ENCODE results near the gene TCF7. TPM values are rescaled to one million over a fixed set of nuclear protein-coding genes. Genes with fewer than 3 reads are reported as not detected.

TCF7 gene
- total RNA-seq, 6 experiments from 2014 or later: 0.99 to 3.9 (median 3.2) TPM

- no peak for TF ChIP-seq CTCF (IDR thresholded peaks at IDR 0.05)
- DNase-seq: no peak
- no peaks in the 10 kb centered on the region; the same call in none of the 2 replicates for H3K27me3 Mint-ChIP-seq (ENCODE audit: insufficient read depth)
- H3K4me3 Mint-ChIP-seq: no peak overlapping the region
- H3K4me1 Mint-ChIP-seq (ENCODE audit: low read depth): no peaks in the 10 kb centered on the region
- H3K27ac Mint-ChIP-seq: no peak overlapping the region
- H3K9me3 Mint-ChIP-seq: no peaks in the 10 kb centered on the region
- no peaks in the 10 kb centered on the region for H3K36me3 Mint-ChIP-seq (ENCODE audit: low read depth)
These were observed 69.0 kb downstream of the TCF7 start for GRCh38 chr5:134183481-134183880.

GRCh38 chr5:134184155-134185135 lies 70.0 kb downstream of the TCF7 start:
- no peaks in the 10 kb centered on the region for H3K4me1 Mint-ChIP-seq (ENCODE audit: low read depth)
- peak; percentile 51 for DNase-seq
- no peaks in the 10 kb centered on the region; the same call in none of the 2 replicates for H3K27me3 Mint-ChIP-seq (ENCODE audit: insufficient read depth)
- no peak overlapping the region for H3K4me3 Mint-ChIP-seq
- H3K27ac Mint-ChIP-seq: no peak overlapping the region
- peak; percentile 95 for TF ChIP-seq CTCF (IDR thresholded peaks at IDR 0.05)
- H3K36me3 Mint-ChIP-seq (ENCODE audit: low read depth): no peaks in the 10 kb centered on the region
- no peaks in the 10 kb centered on the region for H3K9me3 Mint-ChIP-seq

- H3K27ac Mint-ChIP-seq: no peak overlapping the region
- no peak overlapping the region for H3K4me3 Mint-ChIP-seq
- no peaks in the 10 kb centered on the region; the same call in 1 of the 2 replicates for H3K27me3 Mint-ChIP-seq (ENCODE audit: insufficient read depth)
- no peak for TF ChIP-seq CTCF (IDR thresholded peaks at IDR 0.05)
- no peaks in the 10 kb centered on the region for H3K9me3 Mint-ChIP-seq
- no peaks in the 10 kb centered on the region for H3K4me1 Mint-ChIP-seq (ENCODE audit: low read depth)
- DNase-seq: no peak
- no peaks in the 10 kb centered on the region for H3K36me3 Mint-ChIP-seq (ENCODE audit: low read depth)
These were observed 73.6 kb downstream of the TCF7 start for GRCh38 chr5:134188092-134188491.

GRCh38 chr5:134189031-134189430 lies 74.5 kb downstream of the TCF7 start:
- H3K9me3 Mint-ChIP-seq: no peaks in the 10 kb centered on the region
- no peaks in the 10 kb centered on the region for H3K4me1 Mint-ChIP-seq (ENCODE audit: low read depth)
- H3K27me3 Mint-ChIP-seq (ENCODE audit: insufficient read depth): no peaks in the 10 kb centered on the region; the same call in 1 of the 2 replicates
- no peak overlapping the region for H3K27ac Mint-ChIP-seq
- DNase-seq: no peak
- H3K36me3 Mint-ChIP-seq (ENCODE audit: low read depth): 0 out of 2 replicates have a peak, but pooled peaks cover 6% of the 10 kb centered on the region
- no peak overlapping the region for H3K4me3 Mint-ChIP-seq
- no peak for TF ChIP-seq CTCF (IDR thresholded peaks at IDR 0.05)

GRCh38 chr5:134195666-134196065 lies 81.2 kb downstream of the TCF7 start:
- TF ChIP-seq CTCF (IDR thresholded peaks at IDR 0.05): no peak
- Mint-ChIP-seq H3K9me3 (no peaks in the 10 kb centered on the region), H3K27me3 (ENCODE audit: insufficient read depth) (no peaks in the 10 kb centered on the region; the same call in 1 of the 2 replicates), H3K27ac (no peak overlapping the region), H3K4me1 (ENCODE audit: low read depth) (no peaks in the 10 kb centered on the region), H3K36me3 (ENCODE audit: low read depth) (peaks cover 50% of the 10 kb centered on the region), H3K4me3 (no peak overlapping the region)
- DNase-seq: no peak

Other genes with a start within 250 kb of the TCF7 start
- gene C5orf15, start 146.1 kb upstream of the TCF7 start, total RNA-seq (2021; fragmentation: NEBNext Ultra II Directional; extraction: Animal tissue kit (Norgen Biotek cat#: 25700)): 10 to 100 TPM; 46.2 to 63.5 (median 57.2) TPM
- gene VDAC1, start 109.7 kb upstream of the TCF7 start, total RNA-seq (2021; fragmentation: NEBNext Ultra II Directional; extraction: Animal tissue kit (Norgen Biotek cat#: 25700)): 100 to 1,000 TPM; 276 to 324 (median 316) TPM
- gene SKP1, start 62.3 kb downstream of the TCF7 start, total RNA-seq (2021; fragmentation: NEBNext Ultra II Directional; extraction: Animal tissue kit (Norgen Biotek cat#: 25700)): 100 to 1,000 TPM; 419 to 474 (median 442) TPM
- gene PPP2CA, start 111.4 kb downstream of the TCF7 start, total RNA-seq (2021; fragmentation: NEBNext Ultra II Directional; extraction: Animal tissue kit (Norgen Biotek cat#: 25700)): 100 to 1,000 TPM; 153 to 172 (median 156) TPM

Measured in HFFc6 (cell line).